ENCODE data around the gene P2RX1. TPM values are rescaled to one million over a fixed set of nuclear protein-coding genes. Genes with fewer than 3 reads are reported as not detected.

The P2RX1 gene
- total and polyA plus RNA-seq, 4 donors = 0.44 to 5.2 (median 0.64) TPM

DNA sequence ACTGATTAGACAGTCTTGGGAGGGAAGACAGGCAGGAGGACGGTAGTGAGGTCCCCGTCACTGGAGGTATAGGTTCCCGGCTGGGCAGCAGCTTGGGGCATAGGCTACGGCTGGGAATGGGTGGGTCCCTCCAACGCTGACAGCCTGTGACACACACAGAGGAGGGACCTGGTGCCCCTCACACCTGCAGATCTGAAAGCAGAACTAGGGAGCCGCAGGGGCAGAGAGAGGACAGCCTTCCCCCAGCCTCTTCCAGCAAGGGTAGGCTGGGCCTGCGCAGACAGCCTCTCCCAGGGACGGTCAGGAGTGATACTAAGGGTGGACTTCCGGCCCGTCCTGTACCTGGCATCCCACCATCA, 2.0 kb downstream of the P2RX1 start:
- Histone ChIP-seq H3K9me3 (ENCODE audit: control insufficient read depth in 4 of 4, low read length in 3 of 4) (no peaks in the 10 kb centered on the region), H3K4me1 (ENCODE audit: control insufficient read depth in 4 of 4, insufficient read depth in 4 of 4, low read length in 3 of 4) (peaks cover 0 to 4% (median 2%) of the 10 kb centered on the region in 4 donors), H3K9ac (ENCODE audit: low read depth in 1 of 2, low read length in 2 of 2) (peak overlapping the region in 1 of 2 donors; percentile 36), H3K27me3 (ENCODE audit: control insufficient read depth in 4 of 4, insufficient read depth in 4 of 4, low read length in 3 of 4) (no peaks in the 10 kb centered on the region), H3K4me3 (ENCODE audit: low read depth in 1 of 3, low read length in 3 of 3) (no peak overlapping the region), H3K36me3 (ENCODE audit: control insufficient read depth in 4 of 4, insufficient read depth in 3 of 4, low read depth in 1 of 4, low read length in 3 of 4) (no peaks in the 10 kb centered on the region), H3K27ac (ENCODE audit: low read depth in 1 of 2, low read length in 2 of 2) (no peak overlapping the region)
- WGBS = 88% methylated on average over 10 of the region's 10 CpGs
- TF ChIP-seq, protein P1, sequence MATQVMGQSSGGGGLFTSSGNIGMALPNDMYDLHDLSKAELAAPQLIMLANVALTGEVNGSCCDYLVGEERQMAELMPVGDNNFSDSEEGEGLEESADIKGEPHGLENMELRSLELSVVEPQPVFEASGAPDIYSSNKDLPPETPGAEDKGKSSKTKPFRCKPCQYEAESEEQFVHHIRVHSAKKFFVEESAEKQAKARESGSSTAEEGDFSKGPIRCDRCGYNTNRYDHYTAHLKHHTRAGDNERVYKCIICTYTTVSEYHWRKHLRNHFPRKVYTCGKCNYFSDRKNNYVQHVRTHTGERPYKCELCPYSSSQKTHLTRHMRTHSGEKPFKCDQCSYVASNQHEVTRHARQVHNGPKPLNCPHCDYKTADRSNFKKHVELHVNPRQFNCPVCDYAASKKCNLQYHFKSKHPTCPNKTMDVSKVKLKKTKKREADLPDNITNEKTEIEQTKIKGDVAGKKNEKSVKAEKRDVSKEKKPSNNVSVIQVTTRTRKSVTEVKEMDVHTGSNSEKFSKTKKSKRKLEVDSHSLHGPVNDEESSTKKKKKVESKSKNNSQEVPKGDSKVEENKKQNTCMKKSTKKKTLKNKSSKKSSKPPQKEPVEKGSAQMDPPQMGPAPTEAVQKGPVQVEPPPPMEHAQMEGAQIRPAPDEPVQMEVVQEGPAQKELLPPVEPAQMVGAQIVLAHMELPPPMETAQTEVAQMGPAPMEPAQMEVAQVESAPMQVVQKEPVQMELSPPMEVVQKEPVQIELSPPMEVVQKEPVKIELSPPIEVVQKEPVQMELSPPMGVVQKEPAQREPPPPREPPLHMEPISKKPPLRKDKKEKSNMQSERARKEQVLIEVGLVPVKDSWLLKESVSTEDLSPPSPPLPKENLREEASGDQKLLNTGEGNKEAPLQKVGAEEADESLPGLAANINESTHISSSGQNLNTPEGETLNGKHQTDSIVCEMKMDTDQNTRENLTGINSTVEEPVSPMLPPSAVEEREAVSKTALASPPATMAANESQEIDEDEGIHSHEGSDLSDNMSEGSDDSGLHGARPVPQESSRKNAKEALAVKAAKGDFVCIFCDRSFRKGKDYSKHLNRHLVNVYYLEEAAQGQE (IDR thresholded peaks at IDR 0.05) = no peak
- TF ChIP-seq EGR1 (IDR thresholded peaks at IDR 0.05; ENCODE audit: low read depth in 2 of 2) (no peak), GABPA (IDR thresholded peaks at IDR 0.05 in 1 of 2, conservative IDR thresholded peaks at IDR 0.05 in 1 of 2) (no peak), YY1 (IDR thresholded peaks at IDR 0.05) (no peak), RXRA (IDR thresholded peaks at IDR 0.05) (no peak), SP1 (IDR thresholded peaks at IDR 0.05) (no peak)
- TF ChIP-seq, protein P2, sequence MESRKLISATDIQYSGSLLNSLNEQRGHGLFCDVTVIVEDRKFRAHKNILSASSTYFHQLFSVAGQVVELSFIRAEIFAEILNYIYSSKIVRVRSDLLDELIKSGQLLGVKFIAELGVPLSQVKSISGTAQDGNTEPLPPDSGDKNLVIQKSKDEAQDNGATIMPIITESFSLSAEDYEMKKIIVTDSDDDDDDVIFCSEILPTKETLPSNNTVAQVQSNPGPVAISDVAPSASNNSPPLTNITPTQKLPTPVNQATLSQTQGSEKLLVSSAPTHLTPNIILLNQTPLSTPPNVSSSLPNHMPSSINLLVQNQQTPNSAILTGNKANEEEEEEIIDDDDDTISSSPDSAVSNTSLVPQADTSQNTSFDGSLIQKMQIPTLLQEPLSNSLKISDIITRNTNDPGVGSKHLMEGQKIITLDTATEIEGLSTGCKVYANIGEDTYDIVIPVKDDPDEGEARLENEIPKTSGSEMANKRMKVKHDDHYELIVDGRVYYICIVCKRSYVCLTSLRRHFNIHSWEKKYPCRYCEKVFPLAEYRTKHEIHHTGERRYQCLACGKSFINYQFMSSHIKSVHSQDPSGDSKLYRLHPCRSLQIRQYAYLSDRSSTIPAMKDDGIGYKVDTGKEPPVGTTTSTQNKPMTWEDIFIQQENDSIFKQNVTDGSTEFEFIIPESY (IDR thresholded peaks at IDR 0.05) = no peak
- TF ChIP-seq, protein P3, sequence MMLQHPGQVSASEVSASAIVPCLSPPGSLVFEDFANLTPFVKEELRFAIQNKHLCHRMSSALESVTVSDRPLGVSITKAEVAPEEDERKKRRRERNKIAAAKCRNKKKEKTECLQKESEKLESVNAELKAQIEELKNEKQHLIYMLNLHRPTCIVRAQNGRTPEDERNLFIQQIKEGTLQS (IDR thresholded peaks at IDR 0.05) = no peak
- no peak for DNase-seq (ENCODE audit: low spot score)

DNA sequence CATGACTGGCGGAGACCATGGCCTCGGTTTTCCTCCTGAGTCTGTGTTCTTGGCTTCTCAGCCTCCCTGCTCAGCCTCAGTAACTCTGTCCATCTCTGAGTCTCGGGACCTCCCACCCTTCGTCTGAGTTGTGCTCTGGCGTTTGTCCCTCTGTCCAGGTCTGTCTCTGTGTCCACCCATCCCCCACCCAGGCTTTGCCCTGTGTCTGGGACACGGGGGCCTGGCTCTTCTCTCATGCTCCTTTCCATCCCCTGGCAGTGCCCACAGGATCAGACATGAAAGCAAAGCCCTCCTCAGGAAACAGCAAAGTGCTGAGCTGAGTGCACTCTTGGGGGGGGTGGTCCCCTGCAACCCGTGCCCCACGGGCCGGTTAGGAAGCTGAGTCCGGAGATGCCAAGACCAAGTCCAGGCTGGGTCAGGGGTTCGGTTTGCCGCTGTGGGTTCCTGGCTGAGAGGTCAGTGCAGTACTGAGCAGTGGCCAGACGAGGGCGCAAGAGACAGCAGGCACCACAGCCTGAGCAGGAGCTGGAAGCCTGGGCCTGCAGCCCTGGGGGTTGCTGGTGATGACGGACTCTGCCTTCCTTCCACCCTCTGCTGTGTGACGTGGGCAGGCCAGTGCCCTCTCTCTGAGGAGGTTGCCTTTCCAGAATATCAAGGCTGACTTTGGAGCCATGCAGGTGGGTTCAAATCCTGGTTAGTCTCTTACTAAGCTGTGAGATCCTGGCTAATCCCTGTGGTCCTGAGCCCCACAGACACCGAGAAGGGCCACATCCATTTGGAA, 2.5 kb downstream of the P2RX1 start:
- peak; percentile 81 for DNase-seq (ENCODE audit: low spot score)
- Histone ChIP-seq H3K36me3 (ENCODE audit: control insufficient read depth in 4 of 4, insufficient read depth in 3 of 4, low read depth in 1 of 4, low read length in 3 of 4) (no peaks in the 10 kb centered on the region), H3K9ac (ENCODE audit: low read depth in 1 of 2, low read length in 2 of 2) (peak overlapping the region in 1 of 2 donors; percentile 36), H3K27me3 (ENCODE audit: control insufficient read depth in 4 of 4, insufficient read depth in 4 of 4, low read length in 3 of 4) (no peaks in the 10 kb centered on the region), H3K4me3 (ENCODE audit: low read depth in 1 of 3, low read length in 3 of 3) (no peak overlapping the region), H3K9me3 (ENCODE audit: control insufficient read depth in 4 of 4, low read length in 3 of 4) (no peaks in the 10 kb centered on the region), H3K4me1 (ENCODE audit: control insufficient read depth in 4 of 4, insufficient read depth in 4 of 4, low read length in 3 of 4) (peaks cover 0 to 4% (median 2%) of the 10 kb centered on the region in 4 donors), H3K27ac (ENCODE audit: low read depth in 1 of 2, low read length in 2 of 2) (no peak overlapping the region)
- 29% methylated on average over 17 of the region's 17 CpGs for WGBS
- TF ChIP-seq FOXA1 (IDR thresholded peaks at IDR 0.05) = no peak
- no peak for TF ChIP-seq TAF1 (conservative IDR thresholded peaks at IDR 0.05)
- no peak for TF ChIP-seq GABPA (IDR thresholded peaks at IDR 0.05 in 1 of 2, conservative IDR thresholded peaks at IDR 0.05 in 1 of 2)
- TF ChIP-seq, protein P3 (IDR thresholded peaks at IDR 0.05) = no peak
- TF ChIP-seq, protein P4, sequence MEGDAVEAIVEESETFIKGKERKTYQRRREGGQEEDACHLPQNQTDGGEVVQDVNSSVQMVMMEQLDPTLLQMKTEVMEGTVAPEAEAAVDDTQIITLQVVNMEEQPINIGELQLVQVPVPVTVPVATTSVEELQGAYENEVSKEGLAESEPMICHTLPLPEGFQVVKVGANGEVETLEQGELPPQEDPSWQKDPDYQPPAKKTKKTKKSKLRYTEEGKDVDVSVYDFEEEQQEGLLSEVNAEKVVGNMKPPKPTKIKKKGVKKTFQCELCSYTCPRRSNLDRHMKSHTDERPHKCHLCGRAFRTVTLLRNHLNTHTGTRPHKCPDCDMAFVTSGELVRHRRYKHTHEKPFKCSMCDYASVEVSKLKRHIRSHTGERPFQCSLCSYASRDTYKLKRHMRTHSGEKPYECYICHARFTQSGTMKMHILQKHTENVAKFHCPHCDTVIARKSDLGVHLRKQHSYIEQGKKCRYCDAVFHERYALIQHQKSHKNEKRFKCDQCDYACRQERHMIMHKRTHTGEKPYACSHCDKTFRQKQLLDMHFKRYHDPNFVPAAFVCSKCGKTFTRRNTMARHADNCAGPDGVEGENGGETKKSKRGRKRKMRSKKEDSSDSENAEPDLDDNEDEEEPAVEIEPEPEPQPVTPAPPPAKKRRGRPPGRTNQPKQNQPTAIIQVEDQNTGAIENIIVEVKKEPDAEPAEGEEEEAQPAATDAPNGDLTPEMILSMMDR (IDR thresholded peaks at IDR 0.05; ENCODE audit: low read depth, low read length, missing input control) = peak; percentile 91
- TF ChIP-seq EGR1 (IDR thresholded peaks at IDR 0.05; ENCODE audit: low read depth in 2 of 2) = no peak
- TF ChIP-seq, protein P1 (IDR thresholded peaks at IDR 0.05) = no peak
- TF ChIP-seq, protein P2 (IDR thresholded peaks at IDR 0.05) = no peak
- no peak for TF ChIP-seq NR2F2 (IDR thresholded peaks at IDR 0.05)
- TF ChIP-seq YY1 (IDR thresholded peaks at IDR 0.05) = no peak
- peak; percentile 85 to 95 for TF ChIP-seq RAD21 (IDR thresholded peaks at IDR 0.05)
- no peak for TF ChIP-seq RXRA (IDR thresholded peaks at IDR 0.05)
- TF ChIP-seq JUND (IDR thresholded peaks at IDR 0.05) = no peak
- TF ChIP-seq, protein P5, sequence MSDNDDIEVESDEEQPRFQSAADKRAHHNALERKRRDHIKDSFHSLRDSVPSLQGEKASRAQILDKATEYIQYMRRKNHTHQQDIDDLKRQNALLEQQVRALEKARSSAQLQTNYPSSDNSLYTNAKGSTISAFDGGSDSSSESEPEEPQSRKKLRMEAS (IDR thresholded peaks at IDR 0.05) = no peak
